ENCODE data around the gene MBD6. TPM values are rescaled to one million over a fixed set of nuclear protein-coding genes. Genes with fewer than 3 reads are reported as not detected.
A peak's percentile ranks its signal among the peaks of the same experiment; 100 is the strongest.

MBD6 gene
- total RNA-seq, 1 experiment from 2014 or later: 140 TPM

DNA sequence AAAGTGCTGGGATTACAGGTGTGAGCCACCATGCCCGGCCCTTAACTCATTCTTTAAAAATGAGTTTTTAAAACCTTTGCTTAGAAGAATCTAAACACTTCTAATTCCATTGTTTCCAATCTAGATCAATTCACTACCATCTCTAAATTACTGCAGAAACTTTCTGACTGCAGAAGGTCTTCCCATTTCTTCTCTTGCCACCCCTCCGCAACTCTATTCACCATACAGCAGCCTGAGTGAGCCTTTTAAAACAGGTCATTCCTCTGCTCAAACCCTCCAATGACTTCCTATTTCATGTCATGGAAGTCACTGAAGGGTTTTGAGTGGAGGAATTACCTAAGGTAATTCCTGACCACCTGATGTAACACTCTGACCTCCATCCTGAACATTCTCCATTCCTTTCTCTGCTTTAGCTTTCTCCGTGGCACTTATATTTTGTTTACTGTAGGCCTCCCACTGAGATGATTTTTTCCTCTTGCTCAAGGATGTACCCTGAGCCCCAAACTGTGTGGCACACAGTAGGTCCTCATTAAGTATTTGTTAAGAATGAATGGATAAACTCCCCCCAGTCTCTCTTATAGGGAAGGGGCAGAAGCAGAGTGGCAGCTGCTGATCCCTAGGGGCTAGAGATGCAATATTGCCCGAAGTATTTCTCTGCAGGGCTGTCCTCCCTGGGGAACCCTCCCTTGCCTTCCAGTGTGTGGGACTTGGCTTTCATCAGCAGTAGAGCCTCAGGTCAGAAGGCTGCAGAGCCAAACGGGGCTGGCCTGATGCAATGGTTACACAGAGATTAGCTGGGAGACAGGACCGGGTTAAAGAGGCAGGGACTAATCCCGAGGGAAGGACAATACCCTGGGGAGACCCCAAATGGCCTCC is 3.5 kb upstream of the MBD6 start:
- H3K4me3 ChIP-seq (ENCODE audit: low read depth, low read length, poor library complexity, severe bottlenecking): peak overlapping the region; percentile 89
- DNase-seq (ENCODE audit: low spot score): peak; percentile 56
- CTCF ChIA-PET: interaction anchor here (1.5 kb wide), 1 partner anchor 60 kb away, joined by 4 read pairs; the partner anchor contains the start of gene GLI1
- POLR2A ChIA-PET (ENCODE audit: low non-redundant PET): no interaction called here
- no TSS peak for BruUV-seq (replicated peaks)
- no peaks in the 10 kb centered on the region for H3K9me3 ChIP-seq (ENCODE audit: low read depth, low read length, poor library complexity, severe bottlenecking)
- intact Hi-C loops (cut with micrococcal nuclease; ENCODE audit: unreplicated experiment): no loop called here
- peaks cover 42% of the 10 kb centered on the region for H3K4me1 ChIP-seq (ENCODE audit: insufficient read depth, low read length, poor library complexity, severe bottlenecking)
- peak overlapping the region; percentile 97 for H3K27ac ChIP-seq (ENCODE audit: low read depth, low read length, poor library complexity, severe bottlenecking)
- no peak for TF ChIP-seq EZH2 (IDR thresholded peaks at IDR 0.05; ENCODE audit: borderline replicate concordance, low read depth, low read length, poor library complexity, severe bottlenecking)
- TF ChIP-seq, protein P1, sequence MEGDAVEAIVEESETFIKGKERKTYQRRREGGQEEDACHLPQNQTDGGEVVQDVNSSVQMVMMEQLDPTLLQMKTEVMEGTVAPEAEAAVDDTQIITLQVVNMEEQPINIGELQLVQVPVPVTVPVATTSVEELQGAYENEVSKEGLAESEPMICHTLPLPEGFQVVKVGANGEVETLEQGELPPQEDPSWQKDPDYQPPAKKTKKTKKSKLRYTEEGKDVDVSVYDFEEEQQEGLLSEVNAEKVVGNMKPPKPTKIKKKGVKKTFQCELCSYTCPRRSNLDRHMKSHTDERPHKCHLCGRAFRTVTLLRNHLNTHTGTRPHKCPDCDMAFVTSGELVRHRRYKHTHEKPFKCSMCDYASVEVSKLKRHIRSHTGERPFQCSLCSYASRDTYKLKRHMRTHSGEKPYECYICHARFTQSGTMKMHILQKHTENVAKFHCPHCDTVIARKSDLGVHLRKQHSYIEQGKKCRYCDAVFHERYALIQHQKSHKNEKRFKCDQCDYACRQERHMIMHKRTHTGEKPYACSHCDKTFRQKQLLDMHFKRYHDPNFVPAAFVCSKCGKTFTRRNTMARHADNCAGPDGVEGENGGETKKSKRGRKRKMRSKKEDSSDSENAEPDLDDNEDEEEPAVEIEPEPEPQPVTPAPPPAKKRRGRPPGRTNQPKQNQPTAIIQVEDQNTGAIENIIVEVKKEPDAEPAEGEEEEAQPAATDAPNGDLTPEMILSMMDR (conservative IDR thresholded peaks at IDR 0.05; ENCODE audit: low read depth, low read length): no peak
- H3K27me3 ChIP-seq (replicated peaks; ENCODE audit: insufficient read depth, low read depth, low read length, poor library complexity): no peaks in the 10 kb centered on the region
- peaks cover 60% of the 10 kb centered on the region for H3K36me3 ChIP-seq (ENCODE audit: insufficient read depth, low read length, poor library complexity, severe bottlenecking)

GRCh38 chr12:57519796-57520052 is 2.9 kb upstream of the MBD6 start:
- no peaks in the 10 kb centered on the region for H3K9me3 ChIP-seq (ENCODE audit: low read depth, low read length, poor library complexity, severe bottlenecking)
- H3K36me3 ChIP-seq (ENCODE audit: insufficient read depth, low read length, poor library complexity, severe bottlenecking): peaks cover 58% of the 10 kb centered on the region
- TF ChIP-seq, protein P1 (conservative IDR thresholded peaks at IDR 0.05; ENCODE audit: low read depth, low read length): no peak
- no peak for TF ChIP-seq EZH2 (IDR thresholded peaks at IDR 0.05; ENCODE audit: borderline replicate concordance, low read depth, low read length, poor library complexity, severe bottlenecking)
- ChIA-PET POLR2A (ENCODE audit: low non-redundant PET) (interaction anchor here (0.5 to 0.6 kb wide), 2 partner anchors 213 to 392 kb away, joined by 3 read pairs; no protein-coding TSS in a partner anchor), CTCF (interaction anchor here (1.5 kb wide), 1 partner anchor 61 kb away, joined by 4 read pairs; the partner anchor contains the start of gene GLI1)
- no peak for DNase-seq (ENCODE audit: low spot score)
- BruUV-seq (replicated peaks): no TSS peak
- H3K27ac ChIP-seq (ENCODE audit: low read depth, low read length, poor library complexity, severe bottlenecking): peak overlapping the region; percentile 97
- intact Hi-C loops (cut with micrococcal nuclease; ENCODE audit: unreplicated experiment): no loop called here
- peaks cover 47% of the 10 kb centered on the region for H3K4me1 ChIP-seq (ENCODE audit: insufficient read depth, low read length, poor library complexity, severe bottlenecking)
- H3K27me3 ChIP-seq (replicated peaks; ENCODE audit: insufficient read depth, low read depth, low read length, poor library complexity): no peaks in the 10 kb centered on the region
- peak overlapping the region; percentile 89 for H3K4me3 ChIP-seq (ENCODE audit: low read depth, low read length, poor library complexity, severe bottlenecking)

DNA sequence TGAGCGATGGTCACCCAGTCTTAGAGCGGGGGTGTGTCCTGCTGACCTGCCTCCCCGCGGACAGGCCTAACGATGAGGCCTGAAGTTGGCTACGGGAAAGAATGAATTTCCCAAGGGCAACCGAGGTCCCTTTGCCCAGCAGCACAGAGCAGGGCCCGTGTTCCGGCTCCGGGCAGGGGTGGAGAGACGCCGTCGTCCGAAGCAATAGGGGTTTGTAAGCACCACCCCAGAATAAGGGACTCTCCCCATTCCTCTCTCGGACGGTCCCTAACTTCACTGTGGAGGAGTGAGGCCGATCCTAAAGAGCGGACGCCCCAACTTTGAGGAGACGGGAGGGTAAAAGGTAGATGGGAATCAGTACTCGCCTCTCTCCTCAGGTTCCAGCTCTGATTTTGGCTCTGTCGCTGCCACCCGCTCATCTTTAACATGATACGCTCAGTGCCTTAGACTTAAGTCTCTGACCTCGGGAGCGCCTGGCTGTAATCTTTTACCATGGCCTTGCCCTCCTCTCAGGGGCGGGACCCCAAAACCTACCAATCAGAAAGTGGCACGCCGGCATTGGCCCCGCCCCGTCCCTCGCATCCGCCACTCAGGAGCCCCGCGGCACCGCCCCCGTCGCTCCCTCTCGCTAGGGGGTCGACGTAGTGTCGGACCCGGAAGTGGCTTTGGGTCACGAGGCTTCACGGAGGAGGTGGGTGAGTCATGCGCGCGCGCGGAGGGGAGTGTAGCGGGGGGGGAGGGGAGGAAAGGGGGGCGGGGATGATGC is 2.4 kb upstream of the MBD6 start, which contains the start of gene DDIT3:
DDIT3 (minus strand) TSS at position 462 of the 766 bp plus-strand sequence. CDS start 3,108 bp downstream, outside the sequence.
- CTCF ChIA-PET: interaction anchor here (1.5 kb wide), 1 partner anchor 61 kb away, joined by 4 read pairs; the partner anchor contains the start of gene GLI1
- POLR2A ChIA-PET (ENCODE audit: low non-redundant PET): interaction anchor here (0.5 to 0.6 kb wide), 2 partner anchors 213 to 392 kb away, joined by 3 read pairs; no protein-coding TSS in a partner anchor
- peak; percentile 99 for DNase-seq (ENCODE audit: low spot score)
- peak within 1 kb of the TSS; percentile 89 for H3K4me3 ChIP-seq (ENCODE audit: low read depth, low read length, poor library complexity, severe bottlenecking)
- peaks cover 58% of the 10 kb centered on the region for H3K36me3 ChIP-seq (ENCODE audit: insufficient read depth, low read length, poor library complexity, severe bottlenecking)
- H3K27ac ChIP-seq (ENCODE audit: low read depth, low read length, poor library complexity, severe bottlenecking): peak within 1 kb of the TSS; percentile 98
- H3K9me3 ChIP-seq (ENCODE audit: low read depth, low read length, poor library complexity, severe bottlenecking): no peaks in the 10 kb centered on the region
- H3K27me3 ChIP-seq (replicated peaks; ENCODE audit: insufficient read depth, low read depth, low read length, poor library complexity): no peaks in the 10 kb centered on the region
- H3K4me1 ChIP-seq (ENCODE audit: insufficient read depth, low read length, poor library complexity, severe bottlenecking): peaks cover 45% of the 10 kb centered on the region
- intact Hi-C loops (cut with micrococcal nuclease; ENCODE audit: unreplicated experiment): no loop called here
- TF ChIP-seq, protein P1 (conservative IDR thresholded peaks at IDR 0.05; ENCODE audit: low read depth, low read length): no peak
- TF ChIP-seq EZH2 (IDR thresholded peaks at IDR 0.05; ENCODE audit: borderline replicate concordance, low read depth, low read length, poor library complexity, severe bottlenecking): no peak
- TSS peak; percentile 59 for BruUV-seq (replicated peaks)

All from A673 (cell line).